HG03469 (cell line): ENCODE data around the gene TRRAP.

Source experiments
- ATAC-seq: cut with Tn5 transposase; IDR thresholded peaks from one replicate; pipeline ENCODE4 v1.9.1; 2021; ENCODE audit warnings: mild to moderate bottlenecking, moderate library complexity, moderate number of reproducible peaks; ENCODE audit not compliant: unreplicated experiment

TRRAP gene

GRCh38 chr7:99021941-99022560 lies 143.7 kb downstream of the TRRAP start:
- ATAC-seq: no peak

- ATAC-seq: no peak
Observed at GRCh38 chr7:99024066-99024465, 145.7 kb downstream of the TRRAP start.

- no peak for ATAC-seq
Observed at GRCh38 chr7:99027241-99027640, 148.9 kb downstream of the TRRAP start.

GRCh38 chr7:99027841-99028240 lies 149.5 kb downstream of the TRRAP start:
- no peak for ATAC-seq

GRCh38 chr7:99028261-99028973 lies 150.1 kb downstream of the TRRAP start:
- ATAC-seq: no peak

GRCh38 chr7:99029466-99030435 lies 151.4 kb downstream of the TRRAP start:
- ATAC-seq: no peak

GRCh38 chr7:99030457-99030856 lies 152.1 kb downstream of the TRRAP start:
- no peak for ATAC-seq

GRCh38 chr7:99030951-99031350 lies 152.6 kb downstream of the TRRAP start:
- ATAC-seq: no peak

- ATAC-seq: no peak
Observed at GRCh38 chr7:99031496-99031895, 153.2 kb downstream of the TRRAP start.

GRCh38 chr7:99032928-99033327 lies 154.6 kb downstream of the TRRAP start:
- ATAC-seq: no peak

GRCh38 chr7:99033765-99034164 lies 155.4 kb downstream of the TRRAP start:
- no peak for ATAC-seq

- no peak for ATAC-seq
Observed at GRCh38 chr7:99034932-99035722, 156.8 kb downstream of the TRRAP start.

- ATAC-seq: no peak
Observed at GRCh38 chr7:99035723-99036545, 157.6 kb downstream of the TRRAP start.

- ATAC-seq: no peak
Observed at GRCh38 chr7:99036546-99037111, 158.3 kb downstream of the TRRAP start.

- ATAC-seq: no peak
Observed at GRCh38 chr7:99037327-99037940, 159.1 kb downstream of the TRRAP start.

- no peak for ATAC-seq
Observed at GRCh38 chr7:99038086-99038855, 159.9 kb downstream of the TRRAP start.

GRCh38 chr7:99039384-99039891 lies 161.1 kb downstream of the TRRAP start:
- no peak for ATAC-seq
